Parathyroid adenoma (tissue), 2 donors: Measurements from ENCODE around the gene TRNP1.

Source experiments
- H2AFZ ChIP-seq: fragments of 300-600 bp; sonication (generic); one replicate; pipeline ENCODE4 v1.7.0; 2017; ENCODE audit warnings: antibody characterized with exemption, mild to moderate bottlenecking
- H3K27ac ChIP-seq: fragments of 300-600 bp; sonication (generic); one replicate; pipeline ENCODE4 v1.7.0; 2017
- H3K27me3 ChIP-seq: fragments of 300-600 bp; sonication (generic); one replicate; pipeline ENCODE4 v1.7.0; 2017; ENCODE audit warnings: low read length; ENCODE audit not compliant: control insufficient read depth, insufficient read depth
- H3K36me3 ChIP-seq: fragments of 300-600 bp; sonication (generic); one replicate; pipeline ENCODE4 v1.7.0; 2017; ENCODE audit warnings: low read length; ENCODE audit not compliant: control insufficient read depth, insufficient read depth
- H3K4me1 ChIP-seq: fragments of 300-600 bp; sonication (generic); one replicate; pipeline ENCODE4 v1.7.0; 2017; ENCODE audit warnings: control low read depth
- H3K4me2 ChIP-seq: fragments of 300-600 bp; sonication (generic); one replicate; pipeline ENCODE4 v1.7.0; 2017; ENCODE audit warnings: low read length
- H3K4me3 ChIP-seq: fragments of 300-600 bp; sonication (generic); one replicate; pipeline ENCODE4 v1.7.0; 2017; ENCODE audit warnings: low read depth, low read length
- H3K79me2 ChIP-seq: fragments of 300-600 bp; sonication (generic); one replicate; pipeline ENCODE4 v1.7.0; 2017; ENCODE audit warnings: control low read depth
- H3K9ac ChIP-seq: fragments of 300-600 bp; sonication (generic); one replicate; pipeline ENCODE4 v1.7.0; 2017; ENCODE audit warnings: mild to moderate bottlenecking
- H3K9me3 ChIP-seq: fragments of 300-600 bp; sonication (generic); one replicate; pipeline ENCODE4 v1.7.0; 2017; ENCODE audit warnings: low read length; ENCODE audit not compliant: control insufficient read depth
- TF ChIP-seq, protein P1 (sequence below): fragments of 300-600 bp; sonication (generic); IDR thresholded peaks from one replicate; pipeline ENCODE4 v1.7.0; 2017; ENCODE audit warnings: antibody characterized with exemption, mild to moderate bottlenecking
- donor health status: primary hyperparathyroidism.

The TRNP1 gene

DNA sequence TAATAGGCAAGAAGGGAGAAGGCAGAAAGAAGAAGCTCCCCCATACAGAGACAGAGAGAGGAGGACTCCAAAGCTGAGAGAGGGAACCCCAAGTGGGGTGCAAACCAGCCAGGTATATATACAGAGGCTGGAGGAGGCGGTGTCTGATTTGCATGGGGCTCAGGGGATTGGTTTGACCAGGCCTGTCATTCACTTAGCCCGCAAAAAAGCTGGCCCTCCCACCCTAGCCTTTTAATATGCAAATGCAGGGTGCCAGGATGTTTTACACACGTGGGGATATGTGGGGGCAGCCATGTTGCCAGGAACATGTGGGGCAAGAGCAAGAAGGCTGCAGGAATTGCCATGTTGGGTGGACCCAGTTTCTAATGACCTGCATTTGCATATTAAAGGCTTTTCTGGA, 56.1 kb downstream of the TRNP1 start:
- Histone ChIP-seq H3K27ac (no peak overlapping the region), H3K4me3 (no peak overlapping the region), H3K4me2 (no peak overlapping the region), H3K4me1 (no peaks in the 10 kb centered on the region), H2AFZ (no peak overlapping the region), H3K79me2 (no peaks in the 10 kb centered on the region), H3K36me3 (no peaks in the 10 kb centered on the region), H3K27me3 (no peaks in the 10 kb centered on the region), H3K9me3 (no peaks in the 10 kb centered on the region), H3K9ac (no peak overlapping the region)
- TF ChIP-seq, protein P1, sequence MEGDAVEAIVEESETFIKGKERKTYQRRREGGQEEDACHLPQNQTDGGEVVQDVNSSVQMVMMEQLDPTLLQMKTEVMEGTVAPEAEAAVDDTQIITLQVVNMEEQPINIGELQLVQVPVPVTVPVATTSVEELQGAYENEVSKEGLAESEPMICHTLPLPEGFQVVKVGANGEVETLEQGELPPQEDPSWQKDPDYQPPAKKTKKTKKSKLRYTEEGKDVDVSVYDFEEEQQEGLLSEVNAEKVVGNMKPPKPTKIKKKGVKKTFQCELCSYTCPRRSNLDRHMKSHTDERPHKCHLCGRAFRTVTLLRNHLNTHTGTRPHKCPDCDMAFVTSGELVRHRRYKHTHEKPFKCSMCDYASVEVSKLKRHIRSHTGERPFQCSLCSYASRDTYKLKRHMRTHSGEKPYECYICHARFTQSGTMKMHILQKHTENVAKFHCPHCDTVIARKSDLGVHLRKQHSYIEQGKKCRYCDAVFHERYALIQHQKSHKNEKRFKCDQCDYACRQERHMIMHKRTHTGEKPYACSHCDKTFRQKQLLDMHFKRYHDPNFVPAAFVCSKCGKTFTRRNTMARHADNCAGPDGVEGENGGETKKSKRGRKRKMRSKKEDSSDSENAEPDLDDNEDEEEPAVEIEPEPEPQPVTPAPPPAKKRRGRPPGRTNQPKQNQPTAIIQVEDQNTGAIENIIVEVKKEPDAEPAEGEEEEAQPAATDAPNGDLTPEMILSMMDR = no peak
